Activated T-helper 1 cell treated with anti-CD3 and anti-CD28 coated beads, Interleukin-2, amount 50 U/mL, for 16 hours (primary cell): Measurements from ENCODE around the gene SBF2.

Experiments
- DNase-seq, 2 donors: peaks; one replicate each; pipeline ENCODE4 v3.0.0-alpha.2; 2020; ENCODE audit warnings: low read depth in 1 of 2, low spot score in 1 of 2

SBF2 gene

DNA sequence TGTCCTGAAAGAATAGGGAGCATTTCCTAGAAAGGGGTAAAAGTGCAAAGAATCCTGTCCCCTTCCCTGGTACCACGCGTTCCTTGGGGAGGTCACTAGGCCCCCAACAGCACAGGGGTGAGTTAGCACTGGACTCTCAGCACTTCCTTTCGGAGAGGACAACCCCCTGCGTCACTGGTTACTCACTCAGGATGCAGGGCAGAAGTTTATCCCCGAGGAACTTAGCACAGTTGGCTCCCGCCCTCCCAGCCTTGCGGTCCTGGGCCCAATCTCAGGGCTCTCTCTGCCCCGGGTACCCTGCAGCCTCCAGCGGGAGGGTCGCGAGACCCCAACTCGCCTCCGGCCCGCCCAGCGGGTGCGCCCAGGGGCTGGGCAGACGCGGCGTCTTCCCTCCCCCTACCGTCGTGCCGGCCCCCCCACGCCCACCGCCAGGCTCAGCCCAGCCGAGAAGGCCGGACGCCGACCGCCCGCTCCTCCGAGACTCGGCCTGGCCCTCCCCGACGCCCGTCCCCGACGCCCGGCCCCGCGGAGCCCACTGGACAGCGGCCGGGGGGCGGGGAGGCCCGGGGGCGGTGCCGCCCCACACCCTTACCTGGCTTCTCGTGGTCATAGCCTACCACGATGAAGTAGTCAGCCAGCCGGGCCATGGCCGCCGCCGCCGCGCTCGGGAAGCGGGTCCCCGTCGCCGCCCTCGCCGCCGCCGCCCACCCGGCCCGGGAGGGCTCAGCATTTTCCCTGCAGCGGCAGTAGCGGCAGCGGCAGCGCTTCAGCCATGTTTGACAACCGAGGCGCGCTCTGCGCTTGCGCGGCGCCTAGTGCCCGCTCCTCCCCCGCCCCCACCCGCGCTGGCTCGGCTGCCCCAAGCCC is at the start of gene SBF2:
SBF2 (minus strand) TSS at position 797 of the 867 bp plus-strand sequence; CDS start at position 647, 150 bp downstream.
- peak; percentile 55 to 69 for DNase-seq

DNA sequence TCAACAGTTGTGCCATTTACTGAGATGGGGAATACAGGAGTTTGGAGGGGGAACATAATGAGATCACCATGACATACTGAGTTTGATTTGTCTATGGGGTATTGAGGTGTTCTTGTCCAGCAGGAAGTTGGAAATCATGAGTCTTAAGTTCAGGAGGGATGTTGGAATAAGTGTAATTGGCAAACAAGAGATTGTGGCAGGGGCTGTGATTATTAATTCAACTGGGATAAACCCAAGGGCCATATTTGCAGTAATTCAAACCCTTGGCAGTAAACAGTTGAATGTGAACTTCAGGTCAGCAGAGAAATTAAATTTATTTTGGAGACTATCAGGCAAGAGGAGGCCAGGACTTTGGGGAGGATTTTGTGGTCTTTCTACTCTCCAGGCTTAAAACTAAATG is 44.3 kb upstream of the SBF2 start:
- no peak for DNase-seq

DNA sequence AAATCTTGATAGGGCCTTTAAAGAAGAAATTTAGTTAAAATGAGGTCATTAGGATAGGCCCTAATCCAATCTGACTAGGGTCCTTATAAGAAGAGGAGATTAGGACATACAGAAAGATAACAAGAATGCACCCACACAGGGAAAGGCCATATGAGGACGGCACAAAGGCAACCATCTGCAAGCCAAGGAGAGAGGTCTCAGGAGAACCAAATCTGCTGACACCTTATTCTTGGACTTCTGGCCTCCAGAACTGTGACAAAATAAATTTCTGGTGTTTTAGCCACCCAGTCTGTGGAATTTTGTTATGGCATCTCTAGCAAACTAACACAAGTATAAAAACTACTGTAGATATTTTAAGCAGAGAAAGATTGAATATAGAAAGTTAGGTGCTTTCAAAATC is 39.5 kb upstream of the SBF2 start:
- DNase-seq = no peak

DNA sequence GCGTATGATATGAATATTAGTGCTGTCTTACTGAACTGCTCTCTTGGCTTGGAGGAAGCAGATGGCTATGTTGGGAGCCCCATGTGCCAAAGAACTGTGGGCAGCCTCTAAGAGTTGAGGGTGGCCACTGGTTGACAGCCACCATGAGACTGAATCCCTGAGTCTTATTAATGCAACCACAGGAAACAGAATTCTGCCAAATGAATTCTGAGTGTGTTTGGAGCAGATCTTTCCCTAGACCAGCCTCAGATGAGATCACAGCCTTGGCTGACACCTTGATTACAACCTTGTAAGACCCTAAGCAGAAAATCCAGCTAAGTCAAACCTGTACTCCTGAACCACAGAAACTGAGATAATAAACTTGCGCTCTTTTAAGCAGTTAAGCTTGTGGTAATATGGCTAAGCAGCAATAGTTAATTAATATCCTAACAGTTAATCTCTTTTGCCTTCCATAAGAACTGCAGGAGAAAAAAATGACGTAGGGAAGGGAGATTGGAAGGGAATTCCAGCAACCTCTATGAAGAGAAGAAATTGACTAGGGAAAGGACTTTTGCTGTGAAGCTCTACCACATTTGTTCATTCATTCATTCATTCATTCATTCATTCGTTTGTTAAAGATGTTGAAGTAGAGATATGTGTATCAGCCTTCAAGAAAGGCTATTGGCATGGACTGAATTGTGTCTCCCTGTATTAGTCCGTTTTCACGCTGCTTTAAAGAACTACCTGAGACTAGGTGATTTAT is 37.7 kb upstream of the SBF2 start:
- DNase-seq = no peak

DNA sequence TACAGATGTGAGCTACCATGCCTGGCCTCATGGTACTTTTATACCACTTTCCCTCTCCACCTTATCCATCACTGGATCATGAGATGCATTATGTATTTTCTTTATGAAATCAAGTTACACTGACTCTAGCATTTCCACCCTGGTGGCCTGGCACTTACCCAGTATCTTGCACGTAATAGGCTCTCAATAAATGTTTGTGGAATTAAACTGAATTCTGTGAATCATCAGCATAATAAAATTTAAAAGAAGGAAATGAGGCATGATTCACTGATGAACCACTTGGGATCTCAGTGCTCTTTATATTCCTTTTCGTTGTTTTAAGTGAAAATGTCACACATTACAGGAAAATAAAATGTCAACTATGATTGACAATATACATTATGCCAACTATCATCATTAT is 35.9 kb upstream of the SBF2 start:
- no peak for DNase-seq

DNA sequence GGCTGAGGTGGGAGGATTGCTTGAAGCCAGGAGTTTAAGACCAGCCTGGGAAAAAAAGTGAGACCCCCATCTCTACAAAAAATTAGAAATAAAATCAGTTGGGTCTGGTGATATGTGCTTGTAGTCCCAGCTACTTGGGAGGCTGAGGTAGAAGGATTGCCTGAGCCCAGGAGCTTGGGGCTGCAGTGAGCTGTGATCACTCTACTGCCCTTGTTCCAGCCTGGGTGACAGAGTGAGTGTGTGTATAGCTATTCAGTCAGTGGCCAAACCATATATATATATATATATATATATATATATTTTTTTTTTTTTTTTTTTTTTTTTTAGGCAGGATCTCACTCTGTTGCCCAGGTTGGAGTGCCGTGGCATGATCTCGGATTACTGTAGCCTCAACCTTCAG is 35.3 kb upstream of the SBF2 start:
- DNase-seq = no peak

DNA sequence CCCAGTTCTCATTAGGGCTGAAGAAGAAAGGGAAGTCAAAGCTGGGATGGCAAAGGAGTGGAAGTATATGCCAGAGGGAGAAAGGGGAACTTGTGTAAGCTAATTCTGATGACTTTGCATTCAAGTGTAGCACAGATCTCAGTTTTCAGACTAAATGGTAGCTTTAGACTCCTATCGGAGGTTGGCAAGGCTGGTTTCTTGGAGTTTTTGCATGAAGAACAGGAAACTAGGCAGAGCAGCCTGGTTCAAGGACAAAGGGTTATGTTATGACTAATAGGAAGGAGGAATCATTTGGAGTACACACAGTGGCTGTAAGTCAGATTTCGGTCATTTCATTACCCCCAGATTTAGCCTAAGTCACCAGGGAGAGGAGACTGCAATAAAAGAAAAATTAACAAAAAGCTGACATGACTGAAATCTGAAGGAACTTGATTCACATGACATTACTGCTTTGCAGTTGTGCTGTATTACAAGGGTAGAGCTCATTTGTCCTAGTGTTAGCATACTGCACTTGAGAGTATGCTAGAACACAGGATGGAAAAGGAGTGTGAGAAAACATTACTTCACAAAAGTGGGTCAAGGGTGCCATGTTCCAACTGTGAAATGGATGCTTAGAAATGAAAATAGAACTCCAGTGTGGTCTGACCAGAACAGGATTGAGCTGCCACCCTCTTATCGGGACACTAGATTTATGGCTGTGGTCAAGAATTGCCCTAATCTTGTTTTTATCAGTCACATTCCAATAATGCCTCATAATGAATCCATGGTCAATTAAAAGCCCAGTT is 34.5 kb upstream of the SBF2 start:
- DNase-seq = no peak

DNA sequence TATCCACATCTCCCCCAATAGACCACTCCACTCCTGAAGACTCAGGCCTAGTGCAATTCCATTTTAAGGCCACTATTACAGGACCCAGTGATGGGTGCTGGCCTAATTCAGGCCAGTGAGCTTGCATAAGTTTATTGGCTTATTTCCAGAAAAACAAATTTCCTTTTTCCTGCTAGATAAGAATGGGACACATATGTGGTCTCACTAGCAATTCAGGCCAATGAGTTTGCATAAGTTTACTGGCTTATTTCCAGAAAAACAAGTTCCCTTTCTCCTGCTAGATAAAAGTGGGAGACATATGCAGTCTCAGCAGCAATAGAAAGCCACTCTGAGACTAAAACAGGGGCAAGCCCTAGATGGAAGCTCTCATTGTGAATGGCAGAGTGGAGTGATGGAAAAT is 33.2 kb upstream of the SBF2 start:
- DNase-seq = no peak

DNA sequence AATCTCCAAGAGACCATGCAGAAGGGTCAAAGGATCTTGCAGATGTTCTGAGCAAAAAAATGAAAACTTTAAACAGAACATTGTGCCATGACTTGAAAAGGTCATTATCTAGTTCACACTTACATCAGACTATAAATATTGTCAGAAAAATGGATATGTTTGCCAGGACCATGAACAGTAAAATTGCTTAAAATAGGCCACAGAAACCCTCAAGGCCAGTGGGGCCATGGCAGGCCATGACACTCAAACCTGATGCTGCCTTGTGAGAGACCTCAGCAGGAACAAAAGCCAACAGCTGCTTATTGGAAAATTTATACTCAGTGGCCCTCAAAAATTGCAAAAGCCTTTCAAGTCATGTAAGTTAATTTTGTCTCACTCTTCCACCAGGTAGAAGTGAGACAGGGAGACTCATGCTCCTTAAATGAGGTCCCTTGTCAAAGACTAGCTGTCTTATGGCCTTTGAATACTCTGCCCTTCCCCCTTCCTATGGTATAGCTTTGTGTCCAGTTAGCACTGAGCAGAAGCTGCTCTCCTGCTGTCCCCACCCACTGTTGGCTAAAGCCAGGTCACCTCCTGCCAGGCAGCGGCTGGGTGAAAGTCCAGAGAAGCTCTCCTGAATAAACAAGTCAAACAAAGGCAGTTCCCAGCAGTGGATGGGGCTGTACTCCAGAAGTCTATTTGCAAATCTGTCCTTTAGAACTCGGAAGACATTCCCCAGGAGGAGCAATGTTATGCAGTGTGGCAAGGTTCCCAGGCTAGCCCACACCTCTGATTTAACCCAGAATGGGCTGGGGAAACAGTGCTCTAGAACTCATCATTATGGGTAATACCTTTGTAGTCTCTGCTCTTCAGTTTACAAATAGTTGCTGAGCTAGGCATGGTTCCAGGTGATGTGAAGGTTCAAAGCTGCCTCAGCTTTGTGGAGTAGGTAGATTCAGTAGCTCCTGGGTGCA is 32.3 kb upstream of the SBF2 start:
- DNase-seq = no peak

DNA sequence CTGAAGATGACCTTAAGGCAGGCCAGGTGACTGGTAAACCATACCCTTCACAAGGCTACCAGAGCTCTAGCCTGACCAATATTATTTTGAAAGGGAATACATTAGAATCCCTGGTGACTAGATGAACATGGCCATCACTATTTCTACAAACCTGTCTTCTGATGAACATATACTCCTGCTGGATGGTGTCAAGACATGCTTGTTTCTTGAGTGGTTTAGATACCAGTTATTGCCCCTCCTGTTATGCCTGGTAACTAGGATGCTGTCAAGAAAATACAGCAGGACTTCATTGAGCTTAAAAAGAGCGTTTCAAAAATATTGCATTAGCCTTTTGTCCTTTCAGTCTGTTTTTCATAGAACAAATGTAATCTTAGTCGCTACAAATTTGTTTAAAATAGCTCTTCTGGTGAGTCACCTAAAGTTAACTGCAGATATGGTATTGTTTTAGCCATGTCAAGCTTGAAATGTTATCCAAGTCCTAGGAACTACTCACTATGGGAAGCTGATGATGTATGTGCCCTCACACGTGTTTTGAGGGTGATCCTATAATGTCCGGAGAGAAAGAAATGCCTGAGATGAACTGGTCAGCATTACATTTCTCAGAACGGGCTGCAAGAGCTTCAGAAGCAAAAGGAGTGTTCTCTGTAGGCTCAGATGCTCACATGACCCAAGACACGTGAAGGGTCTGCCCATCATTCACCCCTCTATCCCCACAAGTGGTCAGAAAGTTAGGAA is 31.4 kb upstream of the SBF2 start:
- DNase-seq = no peak

DNA sequence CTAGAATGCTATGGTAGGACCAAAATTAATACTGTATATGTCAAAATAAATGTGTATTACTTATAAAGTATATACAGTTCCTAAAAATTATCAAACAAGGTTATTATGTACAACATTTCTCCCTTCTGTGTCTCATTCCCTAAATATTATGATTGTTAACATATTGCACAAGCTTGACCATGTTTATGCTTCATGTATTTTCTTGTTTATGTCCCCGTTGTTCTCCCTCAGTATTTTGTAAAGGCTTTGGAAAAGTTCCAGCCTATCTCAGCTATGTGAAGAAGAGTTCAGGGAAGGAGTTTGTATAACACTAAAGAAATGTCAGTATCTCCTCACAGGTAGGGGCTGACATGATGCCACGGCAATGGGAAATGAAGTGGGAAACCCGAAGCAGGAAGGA is 30.5 kb upstream of the SBF2 start:
- DNase-seq = no peak

DNA sequence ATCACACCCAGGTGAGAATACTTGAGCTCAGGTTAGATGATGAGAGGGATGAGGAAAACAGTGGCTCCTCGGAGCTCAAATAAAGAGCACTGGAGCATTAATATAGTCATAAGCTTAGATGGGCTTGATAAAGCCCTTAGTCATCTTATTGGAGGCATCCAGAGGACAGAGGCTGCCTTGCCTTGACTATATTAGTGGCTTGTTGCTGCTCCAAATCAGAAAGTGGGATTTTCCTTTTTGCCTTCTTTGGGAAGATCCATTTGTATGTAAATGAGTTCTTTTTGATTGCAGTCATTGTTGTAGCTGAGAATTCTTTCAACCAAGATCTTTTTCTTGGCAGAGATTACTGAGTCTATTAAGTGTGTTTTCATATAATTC is 29.8 kb upstream of the SBF2 start:
- no peak for DNase-seq

DNA sequence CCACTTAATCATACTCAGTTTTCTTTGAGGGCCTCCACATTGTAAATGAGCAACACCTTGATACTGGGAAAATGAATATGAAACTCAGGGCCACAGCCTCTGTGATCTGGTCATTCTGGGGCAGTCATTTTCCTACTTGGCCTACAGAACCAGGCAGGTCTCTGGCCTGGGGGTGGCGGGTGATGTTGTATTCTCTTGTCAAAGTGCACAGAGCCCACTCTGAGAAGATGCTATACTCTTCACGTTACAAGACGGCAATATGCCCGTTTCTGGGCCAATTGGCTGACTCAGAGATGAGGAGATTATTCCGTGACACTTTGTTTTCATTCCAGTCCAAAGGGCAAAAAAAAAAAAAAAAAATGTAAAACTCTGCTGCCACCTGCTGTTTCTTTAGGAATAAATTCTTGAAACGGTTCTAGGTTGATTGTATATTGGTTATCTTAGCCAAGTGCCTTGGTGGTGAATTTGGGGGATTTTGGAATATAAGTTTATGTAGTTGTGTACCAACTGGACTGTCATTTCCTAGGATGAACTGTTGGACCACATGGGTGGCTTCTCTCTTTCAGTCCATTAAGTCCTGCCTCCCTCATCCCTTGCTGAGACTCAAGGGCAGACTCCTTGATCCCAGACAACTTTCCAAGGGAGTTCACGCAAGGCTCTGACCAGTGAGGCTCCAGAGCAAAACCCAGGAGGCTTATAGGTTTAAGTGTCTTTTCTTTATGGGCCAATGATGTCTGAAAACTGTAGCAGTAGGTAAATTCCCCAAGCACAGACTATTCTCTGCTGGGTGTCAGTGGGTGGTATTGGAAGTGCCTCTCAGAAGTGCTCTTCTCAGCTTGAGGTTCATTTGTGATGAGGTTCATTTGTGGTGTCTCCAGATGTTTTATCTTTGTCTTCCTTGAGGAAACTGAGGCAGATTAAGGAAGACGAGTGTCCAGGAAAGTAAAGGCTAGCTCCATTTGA is 29.1 kb upstream of the SBF2 start:
- no peak for DNase-seq

DNA sequence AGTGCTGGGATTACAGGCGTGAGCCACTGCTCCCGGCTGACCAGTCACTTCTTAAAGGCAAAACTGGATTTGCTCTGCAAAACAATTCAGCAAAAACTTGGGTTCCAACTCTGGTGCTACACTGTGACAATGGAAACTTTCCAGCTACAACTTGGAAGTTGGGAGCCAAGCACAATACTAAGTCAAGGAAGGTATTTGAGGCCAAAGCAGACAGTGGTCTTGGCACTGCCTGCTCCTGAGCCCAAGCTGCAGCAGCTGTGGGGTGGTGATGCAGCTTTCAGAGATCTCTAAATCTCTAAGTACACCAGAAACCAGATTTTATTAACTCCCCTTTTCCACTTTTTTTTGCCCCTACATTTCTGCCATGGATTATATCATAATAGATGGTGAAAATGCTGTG is 28.4 kb upstream of the SBF2 start:
- no peak for DNase-seq

DNA sequence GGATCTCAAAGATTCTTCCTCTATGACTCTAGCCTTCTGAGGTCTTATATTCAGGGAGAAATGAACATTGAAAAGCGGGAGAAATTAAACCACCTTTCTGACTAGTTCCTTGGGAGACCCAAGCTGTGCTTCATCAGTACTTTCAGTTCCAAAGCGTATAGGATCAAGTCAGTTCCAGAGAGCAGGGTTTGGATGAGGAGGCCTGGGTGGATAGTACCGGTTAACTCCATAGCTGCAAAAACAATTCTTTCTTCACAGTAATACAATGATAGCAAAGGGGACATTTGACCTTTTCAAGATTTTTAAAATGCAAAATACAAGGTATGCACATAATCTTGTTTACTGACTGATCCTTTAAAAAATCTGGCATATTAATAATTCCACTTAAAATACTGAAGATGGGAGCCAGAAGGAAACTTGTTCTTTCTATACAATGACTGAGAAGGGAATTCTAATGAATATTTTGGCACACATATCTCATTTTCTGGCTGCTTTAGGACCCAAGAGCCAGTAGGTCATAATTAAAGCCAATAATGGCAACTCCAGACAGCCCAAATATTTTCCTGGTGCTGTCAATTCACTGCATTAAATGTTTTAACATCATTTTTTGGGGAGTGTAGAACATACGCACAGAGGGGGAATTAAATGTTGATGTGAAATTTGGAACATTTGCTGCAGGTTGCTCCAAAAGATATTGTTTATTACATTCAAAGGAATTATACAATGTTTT is 26.9 kb upstream of the SBF2 start:
- no peak for DNase-seq

DNA sequence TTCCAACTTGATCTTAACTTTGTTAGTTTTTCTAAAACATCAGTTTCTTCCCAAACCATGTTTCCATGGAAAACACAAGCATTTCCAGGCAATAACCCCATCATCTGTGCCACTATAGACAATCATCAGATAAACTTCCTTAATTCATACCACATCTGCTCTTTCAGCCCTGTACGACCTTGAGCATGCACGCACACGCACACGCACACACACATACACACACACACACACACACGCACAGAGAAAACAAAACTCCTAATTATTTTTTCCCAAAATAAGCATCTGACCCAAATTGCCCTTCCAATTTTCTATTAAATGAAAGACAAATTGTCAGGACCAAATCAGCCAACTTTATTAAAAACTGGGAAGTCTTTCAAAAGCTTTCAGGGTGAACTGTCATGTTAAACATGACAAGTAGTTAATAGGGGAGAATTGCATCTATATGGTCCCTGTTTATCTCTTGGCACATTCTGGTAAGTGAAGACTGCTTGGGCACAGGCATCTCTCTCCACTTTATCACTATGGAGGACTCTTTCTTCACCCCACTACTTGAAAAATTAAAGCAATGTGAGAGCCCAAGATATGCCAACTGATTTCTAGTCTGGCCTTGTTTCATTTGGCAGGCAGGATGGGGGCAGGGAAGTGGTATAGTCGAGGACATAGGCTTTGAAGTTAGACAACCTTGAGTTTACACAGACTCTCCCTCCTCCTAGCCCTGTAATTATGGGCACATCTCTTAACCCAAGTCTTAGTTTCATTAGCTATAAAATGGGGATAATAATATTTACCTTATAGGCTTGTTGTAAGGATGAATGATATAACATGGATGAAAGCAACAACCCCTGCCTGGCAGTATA is 25.9 kb upstream of the SBF2 start:
- no peak for DNase-seq

DNA sequence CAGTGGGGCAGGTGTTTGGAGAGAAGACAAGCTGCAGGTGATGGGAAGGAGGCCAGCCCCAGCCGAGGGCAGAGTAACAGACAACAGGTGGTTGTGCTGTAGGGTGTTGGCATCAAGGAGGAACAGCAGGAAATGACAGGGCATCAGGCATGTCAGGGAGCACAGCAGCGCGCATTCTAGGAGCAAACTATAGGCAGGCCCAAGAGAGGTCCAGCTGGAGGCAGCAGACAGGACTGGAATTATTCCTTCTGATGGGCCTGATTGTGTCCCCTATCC is 24.4 kb upstream of the SBF2 start:
- no peak for DNase-seq
